ENCODE measurements around the gene ECT2L.
"Not testable (repeated sequence)": the region's sequence is repeated elsewhere in the genome, so short reads cannot be mapped to it uniquely, and the experiment has no call there.

GRCh38 chr6:138936873-138937272, 141.0 kb downstream of the ECT2L start:
- TF ChIP-seq CTCF, POLR2A (IDR thresholded peaks at IDR 0.05): not testable (repeated sequence)
